Stimulated activated naive CD8-positive, alpha-beta T cell treated with anti-CD3 and anti-CD28 coated beads, Interleukin-15, Interleukin-2, amounts not matched to agents 100 ng/mL and 50 ng/mL, for 24 hours (primary cell): ENCODE results near the gene SLC9A7.

Source experiments
- H3K27ac Mint-ChIP-seq: one replicate; pipeline ENCODE4 v1.8.0; 2021; ENCODE audit warnings: mild to moderate bottlenecking, mixed read lengths
- H3K27me3 Mint-ChIP-seq: one replicate; pipeline ENCODE4 v1.8.0; 2021; ENCODE audit warnings: mixed read lengths
- H3K36me3 Mint-ChIP-seq: one replicate; pipeline ENCODE4 v1.8.0; 2021; ENCODE audit warnings: low read depth, mixed read lengths
- H3K4me1 Mint-ChIP-seq: one replicate; pipeline ENCODE4 v1.8.0; 2021; ENCODE audit warnings: low read depth, mixed read lengths
- H3K4me3 Mint-ChIP-seq: one replicate; pipeline ENCODE4 v1.8.0; 2021; ENCODE audit warnings: mild to moderate bottlenecking, mixed read lengths
- H3K9me3 Mint-ChIP-seq: one replicate; pipeline ENCODE4 v1.8.0; 2021; ENCODE audit warnings: mixed read lengths

SLC9A7 gene

GRCh38 chrX:46599051-46599560 lies 159.8 kb downstream of the SLC9A7 start:
- peaks cover 20% of the 10 kb centered on the region for H3K36me3 Mint-ChIP-seq
- H3K4me1 Mint-ChIP-seq: no peaks in the 10 kb centered on the region
- no peak overlapping the region for H3K4me3 Mint-ChIP-seq
- H3K27ac Mint-ChIP-seq: no peak overlapping the region
- no peaks in the 10 kb centered on the region for H3K27me3 Mint-ChIP-seq
- no peaks in the 10 kb centered on the region for H3K9me3 Mint-ChIP-seq

GRCh38 chrX:46597771-46598170 lies 161.1 kb downstream of the SLC9A7 start:
- peaks cover 11% of the 10 kb centered on the region for H3K36me3 Mint-ChIP-seq
- no peaks in the 10 kb centered on the region for H3K4me1 Mint-ChIP-seq
- H3K27me3 Mint-ChIP-seq: no peaks in the 10 kb centered on the region
- no peak overlapping the region for H3K4me3 Mint-ChIP-seq
- H3K9me3 Mint-ChIP-seq: no peaks in the 10 kb centered on the region
- no peak overlapping the region for H3K27ac Mint-ChIP-seq

- Mint-ChIP-seq H3K9me3 (no peaks in the 10 kb centered on the region), H3K36me3 (peaks cover 6% of the 10 kb centered on the region), H3K27ac (no peak overlapping the region), H3K4me1 (no peaks in the 10 kb centered on the region), H3K4me3 (no peak overlapping the region), H3K27me3 (no peaks in the 10 kb centered on the region)
These were observed 161.7 kb downstream of the SLC9A7 start for GRCh38 chrX:46597208-46597607.

GRCh38 chrX:46595084-46595483 lies 163.8 kb downstream of the SLC9A7 start:
- Mint-ChIP-seq H3K9me3 (no peaks in the 10 kb centered on the region), H3K36me3 (no peaks in the 10 kb centered on the region)

GRCh38 chrX:46589977-46590723 lies 168.8 kb downstream of the SLC9A7 start:
- Mint-ChIP-seq H3K4me1 (peaks cover 22% of the 10 kb centered on the region), H3K27me3 (no peaks in the 10 kb centered on the region), H3K9me3 (no peaks in the 10 kb centered on the region), H3K36me3 (no peaks in the 10 kb centered on the region), H3K4me3 (no peak overlapping the region), H3K27ac (no peak overlapping the region)

More at GRCh38 chrX:46595084-46595483, 163.8 kb downstream of the SLC9A7 start:
- Mint-ChIP-seq H3K27me3 (no peaks in the 10 kb centered on the region), H3K4me1 (peaks cover 3% of the 10 kb centered on the region), H3K4me3 (no peak overlapping the region), H3K27ac (no peak overlapping the region)

- H3K9me3 Mint-ChIP-seq: no peaks in the 10 kb centered on the region
- peak overlapping the region; percentile 51 for H3K4me3 Mint-ChIP-seq
- H3K27ac Mint-ChIP-seq: peak overlapping the region; percentile 81
- no peaks in the 10 kb centered on the region for H3K36me3 Mint-ChIP-seq
- H3K4me1 Mint-ChIP-seq: peaks cover 22% of the 10 kb centered on the region
- no peaks in the 10 kb centered on the region for H3K27me3 Mint-ChIP-seq
These were observed 170.7 kb downstream of the SLC9A7 start for GRCh38 chrX:46588263-46588662.

GRCh38 chrX:46587753-46588171 lies 171.2 kb downstream of the SLC9A7 start:
- peaks cover 22% of the 10 kb centered on the region for H3K4me1 Mint-ChIP-seq
- peak overlapping the region; percentile 51 for H3K4me3 Mint-ChIP-seq
- H3K36me3 Mint-ChIP-seq: no peaks in the 10 kb centered on the region
- peak overlapping the region; percentile 81 for H3K27ac Mint-ChIP-seq
- H3K9me3 Mint-ChIP-seq: no peaks in the 10 kb centered on the region
- no peaks in the 10 kb centered on the region for H3K27me3 Mint-ChIP-seq

- peak overlapping the region; percentile 26 for H3K4me3 Mint-ChIP-seq
These were observed 171.8 kb downstream of the SLC9A7 start for GRCh38 chrX:46587158-46587557.

GRCh38 chrX:46584736-46585135 lies 174.2 kb downstream of the SLC9A7 start:
- no peaks in the 10 kb centered on the region for H3K9me3 Mint-ChIP-seq
- no peak overlapping the region for H3K27ac Mint-ChIP-seq
- peaks cover 20% of the 10 kb centered on the region for H3K4me1 Mint-ChIP-seq
- no peaks in the 10 kb centered on the region for H3K36me3 Mint-ChIP-seq
- H3K4me3 Mint-ChIP-seq: no peak overlapping the region
- no peaks in the 10 kb centered on the region for H3K27me3 Mint-ChIP-seq

More at GRCh38 chrX:46587158-46587557, 171.8 kb downstream of the SLC9A7 start:
- Mint-ChIP-seq H3K9me3 (no peaks in the 10 kb centered on the region), H3K27me3 (no peaks in the 10 kb centered on the region), H3K4me1 (peaks cover 22% of the 10 kb centered on the region), H3K27ac (no peak overlapping the region), H3K36me3 (no peaks in the 10 kb centered on the region)

GRCh38 chrX:46582966-46583365 lies 176.0 kb downstream of the SLC9A7 start:
- H3K36me3 Mint-ChIP-seq: no peaks in the 10 kb centered on the region
- peaks cover 12% of the 10 kb centered on the region for H3K4me1 Mint-ChIP-seq
- no peaks in the 10 kb centered on the region for H3K9me3 Mint-ChIP-seq
- no peak overlapping the region for H3K27ac Mint-ChIP-seq
- no peaks in the 10 kb centered on the region for H3K27me3 Mint-ChIP-seq
- H3K4me3 Mint-ChIP-seq: no peak overlapping the region

GRCh38 chrX:46582325-46582724 lies 176.6 kb downstream of the SLC9A7 start:
- Mint-ChIP-seq H3K36me3 (no peaks in the 10 kb centered on the region), H3K27me3 (no peaks in the 10 kb centered on the region), H3K9me3 (no peaks in the 10 kb centered on the region), H3K27ac (no peak overlapping the region), H3K4me3 (no peak overlapping the region), H3K4me1 (peaks cover 11% of the 10 kb centered on the region)

GRCh38 chrX:46580613-46581012 lies 178.3 kb downstream of the SLC9A7 start:
- Mint-ChIP-seq H3K27ac (no peak overlapping the region), H3K9me3 (no peaks in the 10 kb centered on the region), H3K36me3 (no peaks in the 10 kb centered on the region), H3K27me3 (peaks cover 3% of the 10 kb centered on the region), H3K4me1 (peaks cover 21% of the 10 kb centered on the region), H3K4me3 (no peak overlapping the region)

- H3K27me3 Mint-ChIP-seq: peaks cover 3% of the 10 kb centered on the region
- H3K27ac Mint-ChIP-seq: no peak overlapping the region
- H3K36me3 Mint-ChIP-seq: no peaks in the 10 kb centered on the region
- H3K9me3 Mint-ChIP-seq: no peaks in the 10 kb centered on the region
- H3K4me1 Mint-ChIP-seq: peaks cover 23% of the 10 kb centered on the region
- H3K4me3 Mint-ChIP-seq: no peak overlapping the region
These were observed 179.7 kb downstream of the SLC9A7 start for GRCh38 chrX:46579250-46579649.

- H3K27me3 Mint-ChIP-seq: peaks cover 3% of the 10 kb centered on the region
- no peaks in the 10 kb centered on the region for H3K9me3 Mint-ChIP-seq
- H3K36me3 Mint-ChIP-seq: no peaks in the 10 kb centered on the region
- H3K4me1 Mint-ChIP-seq: peaks cover 29% of the 10 kb centered on the region
- H3K27ac Mint-ChIP-seq: no peak overlapping the region
- H3K4me3 Mint-ChIP-seq: peak overlapping the region; percentile 53
These were observed 181.5 kb downstream of the SLC9A7 start for GRCh38 chrX:46577221-46578005.

GRCh38 chrX:46576458-46576857 lies 182.5 kb downstream of the SLC9A7 start:
- Mint-ChIP-seq H3K9me3 (no peaks in the 10 kb centered on the region), H3K4me3 (peak overlapping the region; percentile 69), H3K27ac (no peak overlapping the region), H3K4me1 (peaks cover 39% of the 10 kb centered on the region), H3K36me3 (no peaks in the 10 kb centered on the region), H3K27me3 (peaks cover 3% of the 10 kb centered on the region)
